Neural crest cell (in vitro differentiated cells): ENCODE results near the gene CDKN1B. TPM values are rescaled to one million over a fixed set of nuclear protein-coding genes. Genes with fewer than 3 reads are reported as not detected.

Source experiments
- DNase-seq: peaks from one replicate; pipeline ENCODE4 v3.0.0; 2021; ENCODE audit warnings: low read depth, mixed read lengths, low spot score
- H3K27ac Mint-ChIP-seq: one replicate; pipeline ENCODE4 v1.8.0; 2021; ENCODE audit warnings: mild to moderate bottlenecking, mixed read lengths; ENCODE audit not compliant: unreplicated experiment
- H3K27me3 Mint-ChIP-seq: 2 replicates; pipeline ENCODE4 v1.8.0; 2021; ENCODE audit warnings: low read depth, mild to moderate bottlenecking, mixed read lengths
- H3K36me3 Mint-ChIP-seq: 2 replicates; pipeline ENCODE4 v1.8.0; 2021; ENCODE audit warnings: low read depth, mild to moderate bottlenecking, mixed read lengths
- H3K4me1 Mint-ChIP-seq: 2 replicates; pipeline ENCODE4 v1.8.0; 2021; ENCODE audit warnings: mixed read lengths
- H3K4me3 Mint-ChIP-seq: one replicate; pipeline ENCODE4 v1.8.0; 2021; ENCODE audit warnings: mild to moderate bottlenecking, mixed read lengths
- H3K9me3 Mint-ChIP-seq: 2 replicates; pipeline ENCODE4 v1.8.0; 2021; ENCODE audit warnings: mixed read lengths
- CTCF ChIP-seq: fragments of 200-600 bp; sonication (generic); conservative IDR thresholded peaks from 2 replicates; pipeline ENCODE4 v1.5.0; 2021; ENCODE audit warnings: antibody characterized with exemption, mild to moderate bottlenecking
- total RNA-seq: library from RNA; stranded (reverse); gene quantifications from 2 replicates; pipeline ENCODE4 v1.2.1, GENCODE V29; 2021

Gene CDKN1B
- total RNA-seq, 1 donor from 2014 or later, result 47.9 TPM

- no peak for DNase-seq
- TF ChIP-seq CTCF, result no peak
- H3K9me3 Mint-ChIP-seq, result no peaks in the 10 kb centered on the region
- peaks cover 10% of the 10 kb centered on the region for H3K4me1 Mint-ChIP-seq
- no peak overlapping the region for H3K4me3 Mint-ChIP-seq
- no peaks in the 10 kb centered on the region for H3K27me3 Mint-ChIP-seq
- no peaks in the 10 kb centered on the region for H3K36me3 Mint-ChIP-seq
- no peak overlapping the region for H3K27ac Mint-ChIP-seq
Observed at GRCh38 chr12:12741660-12742059, 24.5 kb downstream of the CDKN1B start.

DNA sequence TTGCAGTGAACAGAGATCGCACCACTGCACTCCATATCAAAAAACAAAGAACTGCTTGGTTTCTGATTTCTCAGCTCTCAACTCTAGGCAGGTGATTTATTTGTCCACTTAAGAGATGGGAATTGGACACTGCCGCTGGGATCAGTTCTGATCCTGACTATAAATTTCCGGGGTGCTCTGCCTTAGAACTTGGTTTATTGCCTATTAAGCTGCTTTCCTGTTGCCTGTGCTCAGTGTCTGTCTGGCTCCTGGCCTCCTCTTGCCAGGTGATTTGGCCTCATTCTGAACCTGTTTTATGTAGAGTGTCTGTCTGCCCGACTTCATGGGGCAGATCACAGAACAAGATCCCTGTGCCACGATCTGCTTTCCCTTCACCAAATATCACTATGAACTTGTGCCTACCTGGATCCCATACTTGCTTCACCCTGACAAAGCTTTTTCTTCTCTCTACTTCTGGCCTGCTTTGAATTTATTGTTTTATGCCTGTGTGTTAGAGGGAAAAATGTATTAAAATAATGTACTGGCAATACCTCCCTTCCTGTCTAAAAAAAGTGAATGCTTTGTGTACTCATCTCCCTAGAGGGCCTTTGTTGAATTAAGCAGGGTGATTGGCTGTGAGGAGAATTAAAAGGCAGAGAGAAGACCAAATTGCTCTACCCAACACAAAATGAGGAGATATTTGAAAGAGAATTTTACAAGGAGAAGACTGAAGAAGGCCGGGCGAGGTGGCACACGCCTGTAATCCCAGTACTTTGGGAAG, 27.6 kb downstream of the CDKN1B start:
- no peak for DNase-seq
- H3K27me3 Mint-ChIP-seq, result no peaks in the 10 kb centered on the region
- H3K27ac Mint-ChIP-seq, result no peak overlapping the region
- no peaks in the 10 kb centered on the region for H3K36me3 Mint-ChIP-seq
- no peak overlapping the region for H3K4me3 Mint-ChIP-seq
- H3K4me1 Mint-ChIP-seq, result no peaks in the 10 kb centered on the region
- no peaks in the 10 kb centered on the region for H3K9me3 Mint-ChIP-seq
- no peak for TF ChIP-seq CTCF

- Mint-ChIP-seq H3K27ac (no peak overlapping the region), H3K27me3 (no peaks in the 10 kb centered on the region), H3K36me3 (no peaks in the 10 kb centered on the region), H3K4me3 (no peak overlapping the region), H3K9me3 (no peaks in the 10 kb centered on the region), H3K4me1 (no peaks in the 10 kb centered on the region)
- no peak for DNase-seq
- TF ChIP-seq CTCF, result no peak
Observed at GRCh38 chr12:12745576-12746211, 28.5 kb downstream of the CDKN1B start.

DNA sequence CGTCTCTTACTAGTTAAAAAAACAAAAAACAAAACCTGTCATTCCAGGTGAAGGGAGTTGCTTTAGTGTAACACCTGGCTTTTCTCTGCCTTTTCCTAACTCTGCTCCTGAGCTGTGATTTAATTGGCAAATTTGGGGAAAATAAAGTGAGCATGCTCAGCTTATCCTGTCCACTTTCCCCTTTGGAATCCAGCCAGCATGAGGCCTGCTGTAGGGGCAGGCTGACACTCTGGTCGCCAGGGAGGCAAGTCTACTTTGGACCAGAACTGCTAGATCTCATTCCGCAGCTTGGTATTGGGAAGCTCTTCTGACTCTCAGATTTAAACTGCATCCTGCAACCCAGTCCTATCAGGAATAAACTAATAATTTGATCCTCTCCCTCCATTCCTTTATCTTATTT, 30.1 kb downstream of the CDKN1B start:
- no peak for DNase-seq
- no peak overlapping the region for H3K4me3 Mint-ChIP-seq
- TF ChIP-seq CTCF, result no peak
- H3K27me3 Mint-ChIP-seq, result no peaks in the 10 kb centered on the region
- H3K27ac Mint-ChIP-seq, result no peak overlapping the region
- H3K9me3 Mint-ChIP-seq, result no peaks in the 10 kb centered on the region
- no peaks in the 10 kb centered on the region for H3K36me3 Mint-ChIP-seq
- H3K4me1 Mint-ChIP-seq, result no peaks in the 10 kb centered on the region

GRCh38 chr12:12748044-12748443, 30.9 kb downstream of the CDKN1B start:
- Mint-ChIP-seq H3K4me1 (no peaks in the 10 kb centered on the region), H3K9me3 (no peaks in the 10 kb centered on the region), H3K4me3 (no peak overlapping the region), H3K36me3 (no peaks in the 10 kb centered on the region), H3K27ac (no peak overlapping the region), H3K27me3 (no peaks in the 10 kb centered on the region)
- TF ChIP-seq CTCF, result no peak
- DNase-seq, result no peak
